Thyroid gland (tissue), 4 donors: ENCODE measurements around the gene BRD3OS. TPM values are rescaled to one million over a fixed set of nuclear protein-coding genes. Genes with fewer than 3 reads are reported as not detected.

ENCODE experiments used
- DNase-seq, 2 donors: peaks; one replicate each; pipeline ENCODE4 v3.0.0-alpha.2; 2019
- H3K27ac ChIP-seq, 3 donors: fragments of 200-600 bp; sonication (generic); 1 replicate in 2 of 3; 2 replicates in 1 of 3; pipeline ENCODE4 v1.5.1; 2016 to 2019; ENCODE audit warnings: mild to moderate bottlenecking in 1 of 3, moderate library complexity in 1 of 3
- H3K27me3 ChIP-seq: fragments of 200-600 bp; sonication (generic); one replicate; pipeline ENCODE4 v1.5.1; 2019
- H3K36me3 ChIP-seq, 2 donors: fragments of 200-600 bp; sonication (generic); one replicate each; pipeline ENCODE4 v1.5.1; 2016 to 2019
- H3K4me1 ChIP-seq, 2 donors: fragments of 200-600 bp; sonication (generic); one replicate each; pipeline ENCODE4 v1.5.1; 2017 to 2019
- H3K4me3 ChIP-seq, 3 donors: fragments of 200-600 bp; sonication (generic); replicated peaks in 1 of 3; 1 replicate in 2 of 3; 2 replicates in 1 of 3; pipeline ENCODE4 v1.5.1; 2016; ENCODE audit warnings: mild to moderate bottlenecking in 1 of 3
- H3K9me3 ChIP-seq: fragments of 200-600 bp; sonication (generic); one replicate; pipeline ENCODE4 v1.5.1; 2017
- CTCF ChIP-seq, 6 experiments: fragments of 200-600 bp in 3 of 6; fragments of 450-650 bp in 3 of 6; sonication (generic) in 3 of 6; IDR thresholded peaks; one replicate each; pipeline ENCODE4 v1.5.1; 2016 to 2019; ENCODE audit warnings: antibody characterized with exemption in 6 of 6, mild to moderate bottlenecking in 2 of 6, inconsistent platforms in 1 of 6, moderate library complexity in 1 of 6
- POLR2A ChIP-seq, 2 donors: fragments of 450-650 bp; IDR thresholded peaks; one replicate each; pipeline ENCODE4 v1.6.1; 2017; ENCODE audit warnings: antibody characterized with exemption in 2 of 2, mild to moderate bottlenecking in 2 of 2, moderate library complexity in 1 of 2
- WGBS, 2 donors: methylation state at CpG; one replicate each; pipeline ENCODE4 v1.1.5; 2017; 5-methylcytosine and 5-hydroxymethylcytosine counted together
- intact Hi-C: fragments of 100-400 bp; cut with DNase I; formaldehyde crosslinking; loops from one replicate; pipeline ENCODE4 v1.15.1; 2023
- total RNA-seq, 4 donors: library from RNA; depleted of rRNA; stranded (reverse); fragments of >200 nt; gene quantifications; one replicate each; pipeline ENCODE4 v1.2.3, GENCODE V29; 2016

Gene BRD3OS
- total RNA-seq, 4 donors from 2014 or later: 26.4 to 29.3 (median 27.2) TPM

DNA sequence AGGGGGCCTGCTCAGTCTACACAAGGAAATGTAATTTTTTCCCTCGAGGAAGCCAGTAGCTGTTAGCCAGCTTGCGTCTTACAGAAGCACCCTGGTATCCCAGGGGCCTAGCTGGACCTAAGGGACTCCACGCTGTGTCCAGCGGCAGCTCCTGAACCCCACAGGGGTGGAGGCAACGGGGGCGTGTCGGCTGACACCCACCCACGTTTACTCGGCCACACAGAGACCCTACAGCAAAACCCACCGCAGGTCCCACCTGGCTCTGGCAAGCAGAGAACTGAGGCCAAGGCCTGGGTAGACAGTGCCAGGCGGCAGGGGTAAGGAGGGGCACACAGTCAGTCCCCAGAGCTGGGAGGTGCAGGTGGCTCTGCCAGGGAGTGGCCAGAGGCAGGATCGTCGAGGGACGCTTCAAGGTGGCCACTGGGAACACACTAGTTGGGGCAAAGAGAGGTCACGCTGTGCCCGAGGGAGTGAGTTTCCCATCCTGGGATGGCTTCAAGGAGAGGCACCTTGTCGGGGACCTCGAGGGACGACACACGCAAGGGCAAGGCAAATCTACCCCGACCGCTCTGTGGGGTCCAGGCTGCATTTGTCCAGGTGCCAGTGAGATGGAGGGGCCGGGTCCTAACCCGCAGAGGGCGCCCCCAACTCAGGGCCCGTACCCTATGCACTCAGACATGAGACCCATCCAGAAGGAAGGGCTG lies 20.7 kb downstream of the BRD3OS start:
- WGBS, 2 donors: 90 to 94% methylated on average over 24 of the region's 26 CpGs
- H3K4me3 ChIP-seq: no peak overlapping the region
- peaks cover 0 to 4% of the 10 kb centered on the region in 2 donors for H3K4me1 ChIP-seq
- H3K27me3 ChIP-seq: no peaks in the 10 kb centered on the region
- DNase-seq: no peak
- no peaks in the 10 kb centered on the region for H3K9me3 ChIP-seq
- intact Hi-C loops: no loop called here
- no peak for TF ChIP-seq POLR2A (IDR thresholded peaks at IDR 0.05)
- TF ChIP-seq CTCF (IDR thresholded peaks at IDR 0.05): no peak
- peaks cover 59 to 75% of the 10 kb centered on the region in 2 donors for H3K36me3 ChIP-seq
- no peak overlapping the region for H3K27ac ChIP-seq

DNA sequence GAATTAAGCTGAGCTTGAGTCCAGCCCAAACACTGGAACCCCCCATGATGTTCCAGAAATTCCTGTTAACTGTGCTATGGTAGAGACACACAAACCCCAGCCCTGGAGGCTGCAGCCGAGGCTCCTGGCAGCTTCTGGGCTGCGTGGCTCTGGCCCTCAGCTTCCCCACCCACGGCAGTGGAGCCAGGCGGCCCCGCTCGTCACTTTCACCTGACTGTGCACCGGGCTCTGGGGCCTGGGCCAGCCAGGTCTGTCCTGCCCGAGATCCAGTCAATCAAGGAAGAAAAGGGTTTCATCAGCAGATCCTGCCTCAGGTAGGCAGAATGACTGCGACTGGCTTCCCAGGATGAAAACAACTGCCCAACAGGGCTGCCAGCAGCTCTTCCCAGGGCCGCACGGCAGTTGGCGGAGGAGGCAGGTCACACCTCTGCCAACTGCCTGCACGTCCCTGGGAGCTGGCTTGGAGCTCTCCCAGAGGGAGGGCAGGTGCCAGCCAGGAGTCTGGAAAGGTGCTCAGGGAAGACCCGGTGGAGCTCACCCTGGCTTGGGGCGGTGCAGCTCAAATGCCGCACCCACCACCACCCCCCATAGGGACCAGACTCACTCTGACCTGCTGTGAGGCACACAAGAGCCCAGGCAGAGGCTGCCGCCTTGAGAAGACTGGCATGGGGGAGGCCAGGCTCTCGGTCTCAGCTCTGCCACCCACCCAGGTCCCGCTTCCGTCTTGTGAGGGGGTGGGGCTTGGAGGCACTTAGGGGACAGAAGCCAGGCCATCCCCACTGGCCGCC lies 21.8 kb downstream of the BRD3OS start:
- TF ChIP-seq CTCF (IDR thresholded peaks at IDR 0.05) (no peak), POLR2A (IDR thresholded peaks at IDR 0.05) (no peak)
- H3K4me3 ChIP-seq: no peak overlapping the region
- H3K9me3 ChIP-seq: no peaks in the 10 kb centered on the region
- no peaks in the 10 kb centered on the region for H3K4me1 ChIP-seq
- H3K27me3 ChIP-seq: no peaks in the 10 kb centered on the region
- DNase-seq: no peak
- H3K27ac ChIP-seq: no peak overlapping the region
- peaks cover 65 to 74% of the 10 kb centered on the region in 2 donors for H3K36me3 ChIP-seq
- 90 to 94% methylated on average over 10 to 18 of the region's 21 CpGs for WGBS, 2 donors
- intact Hi-C loops: no loop called here

DNA sequence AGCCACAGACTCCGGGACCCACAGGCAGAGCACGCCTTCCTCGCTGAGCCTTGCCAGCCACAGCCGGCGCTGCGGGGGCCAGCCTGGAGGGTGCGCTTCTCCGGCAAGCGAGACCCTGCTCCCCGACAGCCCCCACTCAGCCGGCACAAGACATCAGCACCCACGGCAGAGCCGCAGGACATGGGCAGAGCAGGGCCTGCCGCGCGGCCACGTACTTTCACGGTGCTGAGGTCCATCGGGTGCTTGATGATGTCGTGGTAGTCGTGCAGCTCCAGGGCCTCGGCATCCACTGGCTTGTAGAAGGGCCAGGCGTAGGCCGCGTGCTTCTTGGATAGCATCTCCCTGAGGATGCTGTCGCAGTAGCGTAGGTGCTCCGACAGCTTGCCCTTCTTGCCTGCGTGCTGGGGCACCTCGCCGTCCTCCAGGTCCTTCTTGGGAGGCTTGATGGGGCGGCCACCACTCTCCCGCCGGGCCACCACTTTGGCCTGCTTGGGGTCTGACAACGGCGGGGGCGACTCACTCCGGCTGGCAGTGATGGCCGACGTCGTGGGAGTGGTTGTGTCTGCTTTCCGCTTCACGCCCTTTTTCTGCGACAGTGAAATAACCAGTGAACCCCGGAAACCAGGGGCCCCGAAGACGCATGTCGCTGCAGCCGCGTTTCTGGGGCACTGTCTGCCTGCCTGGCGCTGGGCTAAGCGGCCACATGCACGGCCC lies 22.7 kb downstream of the BRD3OS start:
- intact Hi-C loops: no loop called here
- Histone ChIP-seq H3K9me3 (no peaks in the 10 kb centered on the region), H3K27ac (no peak overlapping the region), H3K4me3 (no peak overlapping the region), H3K27me3 (no peaks in the 10 kb centered on the region), H3K4me1 (no peaks in the 10 kb centered on the region), H3K36me3 (peaks cover 71 to 80% of the 10 kb centered on the region in 2 donors)
- TF ChIP-seq CTCF (IDR thresholded peaks at IDR 0.05) (no peak), POLR2A (IDR thresholded peaks at IDR 0.05) (no peak)
- WGBS, 2 donors: 95% methylated on average over 34 to 40 of the region's 53 CpGs
- DNase-seq: no peak

DNA sequence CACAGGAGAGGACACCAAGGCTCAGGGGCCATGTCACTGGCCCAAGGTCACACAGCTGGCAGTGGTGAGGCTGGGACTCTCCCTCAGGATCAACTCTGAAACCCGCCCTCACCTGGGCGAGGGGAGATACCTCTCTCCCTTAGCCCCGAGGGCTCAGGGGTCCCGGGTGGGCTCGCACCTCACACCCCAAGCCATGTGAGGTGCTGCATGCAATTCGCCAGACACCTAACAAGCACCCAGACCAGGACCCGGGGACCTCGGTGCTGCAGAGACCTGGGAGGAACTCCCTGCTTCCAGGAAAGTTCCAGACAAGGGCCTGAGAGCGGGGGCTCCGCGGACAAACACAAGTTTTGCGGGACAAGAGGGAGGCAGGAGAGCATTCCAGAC lies 23.3 kb downstream of the BRD3OS start:
- WGBS, 2 donors: 88 to 95% methylated on average over 10 to 11 of the region's 12 CpGs
- H3K4me3 ChIP-seq: no peak overlapping the region
- no peaks in the 10 kb centered on the region for H3K27me3 ChIP-seq
- peaks cover 71 to 78% of the 10 kb centered on the region in 2 donors for H3K36me3 ChIP-seq
- intact Hi-C loops: no loop called here
- no peak for TF ChIP-seq CTCF (IDR thresholded peaks at IDR 0.05)
- TF ChIP-seq POLR2A (IDR thresholded peaks at IDR 0.05): no peak
- H3K4me1 ChIP-seq: peaks cover 0 to 5% of the 10 kb centered on the region in 2 donors
- no peaks in the 10 kb centered on the region for H3K9me3 ChIP-seq
- no peak for DNase-seq
- no peak overlapping the region for H3K27ac ChIP-seq
